Panc1 (cell line): ENCODE data around the gene ATOSB.

Experiments used
- POLR2AphosphoS5 ChIP-seq: IDR thresholded peaks from 2 replicates; pipeline ENCODE4 v1.6.1; 2012; ENCODE audit warnings: mild to moderate bottlenecking, low read depth, low read length, moderate library complexity
- TCF7L2 ChIP-seq: IDR thresholded peaks from 2 replicates; pipeline ENCODE4 v1.6.1; 2011; ENCODE audit warnings: mild to moderate bottlenecking, low read depth, low read length, inconsistent platforms
- TF ChIP-seq, protein P1 (sequence below): fragments of 450-650 bp; IDR thresholded peaks from 2 replicates; pipeline ENCODE4 v1.5.1; 2017; ENCODE audit warnings: mild to moderate bottlenecking
- TF ChIP-seq, protein P2 (sequence below), 2 experiments: IDR thresholded peaks; 2 replicates each; pipeline ENCODE4 v1.6.1; 2011 to 2012; ENCODE audit warnings: low read depth in 2 of 2, control low read depth in 1 of 2, low read length in 1 of 2, mild to moderate bottlenecking in 1 of 2, moderate library complexity in 1 of 2; ENCODE audit not compliant: insufficient read depth in 1 of 2

DNA sequence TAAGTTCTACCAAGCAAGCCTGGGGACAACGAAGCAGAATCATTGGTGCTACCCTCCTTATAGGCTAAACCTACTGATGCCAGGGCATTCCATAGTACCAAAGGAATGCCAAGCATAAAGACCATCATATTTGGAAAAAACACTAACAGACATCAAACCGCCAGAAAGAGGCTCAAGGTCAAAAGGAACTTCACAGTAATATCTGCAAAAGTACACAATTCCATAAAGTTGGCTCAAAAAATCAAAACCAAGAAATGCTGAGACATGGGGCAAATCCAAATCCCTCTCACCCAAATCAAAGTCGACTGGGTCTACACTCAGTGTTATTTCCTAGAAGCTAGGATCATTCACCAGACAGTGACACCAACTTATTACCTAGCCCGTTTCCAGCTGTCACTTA, 46.6 kb downstream of the ATOSB start:
- TF ChIP-seq, protein P1, sequence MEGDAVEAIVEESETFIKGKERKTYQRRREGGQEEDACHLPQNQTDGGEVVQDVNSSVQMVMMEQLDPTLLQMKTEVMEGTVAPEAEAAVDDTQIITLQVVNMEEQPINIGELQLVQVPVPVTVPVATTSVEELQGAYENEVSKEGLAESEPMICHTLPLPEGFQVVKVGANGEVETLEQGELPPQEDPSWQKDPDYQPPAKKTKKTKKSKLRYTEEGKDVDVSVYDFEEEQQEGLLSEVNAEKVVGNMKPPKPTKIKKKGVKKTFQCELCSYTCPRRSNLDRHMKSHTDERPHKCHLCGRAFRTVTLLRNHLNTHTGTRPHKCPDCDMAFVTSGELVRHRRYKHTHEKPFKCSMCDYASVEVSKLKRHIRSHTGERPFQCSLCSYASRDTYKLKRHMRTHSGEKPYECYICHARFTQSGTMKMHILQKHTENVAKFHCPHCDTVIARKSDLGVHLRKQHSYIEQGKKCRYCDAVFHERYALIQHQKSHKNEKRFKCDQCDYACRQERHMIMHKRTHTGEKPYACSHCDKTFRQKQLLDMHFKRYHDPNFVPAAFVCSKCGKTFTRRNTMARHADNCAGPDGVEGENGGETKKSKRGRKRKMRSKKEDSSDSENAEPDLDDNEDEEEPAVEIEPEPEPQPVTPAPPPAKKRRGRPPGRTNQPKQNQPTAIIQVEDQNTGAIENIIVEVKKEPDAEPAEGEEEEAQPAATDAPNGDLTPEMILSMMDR: no peak
- TF ChIP-seq POLR2AphosphoS5: no peak
- no peak for TF ChIP-seq TCF7L2
- TF ChIP-seq, protein P2, sequence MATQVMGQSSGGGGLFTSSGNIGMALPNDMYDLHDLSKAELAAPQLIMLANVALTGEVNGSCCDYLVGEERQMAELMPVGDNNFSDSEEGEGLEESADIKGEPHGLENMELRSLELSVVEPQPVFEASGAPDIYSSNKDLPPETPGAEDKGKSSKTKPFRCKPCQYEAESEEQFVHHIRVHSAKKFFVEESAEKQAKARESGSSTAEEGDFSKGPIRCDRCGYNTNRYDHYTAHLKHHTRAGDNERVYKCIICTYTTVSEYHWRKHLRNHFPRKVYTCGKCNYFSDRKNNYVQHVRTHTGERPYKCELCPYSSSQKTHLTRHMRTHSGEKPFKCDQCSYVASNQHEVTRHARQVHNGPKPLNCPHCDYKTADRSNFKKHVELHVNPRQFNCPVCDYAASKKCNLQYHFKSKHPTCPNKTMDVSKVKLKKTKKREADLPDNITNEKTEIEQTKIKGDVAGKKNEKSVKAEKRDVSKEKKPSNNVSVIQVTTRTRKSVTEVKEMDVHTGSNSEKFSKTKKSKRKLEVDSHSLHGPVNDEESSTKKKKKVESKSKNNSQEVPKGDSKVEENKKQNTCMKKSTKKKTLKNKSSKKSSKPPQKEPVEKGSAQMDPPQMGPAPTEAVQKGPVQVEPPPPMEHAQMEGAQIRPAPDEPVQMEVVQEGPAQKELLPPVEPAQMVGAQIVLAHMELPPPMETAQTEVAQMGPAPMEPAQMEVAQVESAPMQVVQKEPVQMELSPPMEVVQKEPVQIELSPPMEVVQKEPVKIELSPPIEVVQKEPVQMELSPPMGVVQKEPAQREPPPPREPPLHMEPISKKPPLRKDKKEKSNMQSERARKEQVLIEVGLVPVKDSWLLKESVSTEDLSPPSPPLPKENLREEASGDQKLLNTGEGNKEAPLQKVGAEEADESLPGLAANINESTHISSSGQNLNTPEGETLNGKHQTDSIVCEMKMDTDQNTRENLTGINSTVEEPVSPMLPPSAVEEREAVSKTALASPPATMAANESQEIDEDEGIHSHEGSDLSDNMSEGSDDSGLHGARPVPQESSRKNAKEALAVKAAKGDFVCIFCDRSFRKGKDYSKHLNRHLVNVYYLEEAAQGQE (IDR thresholded peaks at IDR 0.05; ENCODE audit: insufficient read depth in 1 of 2, low read depth in 2 of 2, low read length in 1 of 2): no peak
